TTC549 (cell line): ENCODE measurements around the gene KIAA0753.

Source experiments
- FAIRE-seq: peaks from 2 replicates; lab custom pipeline; 2012; peaks lifted over from hg19 to GRCh38; lab: Jason Lieb, UNC

Gene KIAA0753

GRCh38 chr17:6569370-6570285, 70.9 kb downstream of the KIAA0753 start:
- no peak for FAIRE-seq

GRCh38 chr17:6568184-6568758, 72.2 kb downstream of the KIAA0753 start:
- FAIRE-seq, result no peak

- FAIRE-seq, result no peak
Observed at GRCh38 chr17:6567528-6568183, 72.9 kb downstream of the KIAA0753 start.

- FAIRE-seq, result no peak
Observed at GRCh38 chr17:6561446-6561845, 79.1 kb downstream of the KIAA0753 start.

GRCh38 chr17:6560496-6560895, 80.0 kb downstream of the KIAA0753 start:
- no peak for FAIRE-seq

- FAIRE-seq, result no peak
Observed at GRCh38 chr17:6559753-6560215, 80.7 kb downstream of the KIAA0753 start.

GRCh38 chr17:6558932-6559752, 81.4 kb downstream of the KIAA0753 start:
- no peak for FAIRE-seq

- no peak for FAIRE-seq
Observed at GRCh38 chr17:6558276-6558675, 82.2 kb downstream of the KIAA0753 start.

DNA sequence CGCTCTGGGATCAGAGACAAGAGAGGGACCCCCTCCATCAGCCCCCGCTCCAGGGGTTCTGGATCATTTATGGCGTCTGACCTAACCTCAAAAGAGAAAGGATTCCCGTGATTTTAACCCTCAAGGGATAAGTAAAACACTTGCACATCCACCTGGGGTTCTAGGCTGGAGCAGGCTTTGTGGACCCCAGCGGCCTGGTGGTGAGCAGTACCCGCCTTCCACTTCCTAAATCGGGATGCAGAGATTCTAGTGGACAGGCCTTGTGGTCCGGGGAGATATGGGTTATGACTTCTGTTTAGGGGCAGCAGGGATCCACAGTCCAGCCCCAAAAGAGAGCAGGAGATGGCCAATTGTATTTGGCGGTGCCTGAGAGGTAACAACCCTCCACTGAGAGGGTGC, 83.5 kb downstream of the KIAA0753 start:
- no peak for FAIRE-seq

- no peak for FAIRE-seq
Observed at GRCh38 chr17:6556121-6557039, 84.1 kb downstream of the KIAA0753 start, which contains the start of gene PITPNM3. PITPNM3 (minus strand) TSS chr17:6556555; CDS start chr17:6556406, 149 bp downstream.

GRCh38 chr17:6555331-6556120, 85.0 kb downstream of the KIAA0753 start:
- no peak for FAIRE-seq

DNA sequence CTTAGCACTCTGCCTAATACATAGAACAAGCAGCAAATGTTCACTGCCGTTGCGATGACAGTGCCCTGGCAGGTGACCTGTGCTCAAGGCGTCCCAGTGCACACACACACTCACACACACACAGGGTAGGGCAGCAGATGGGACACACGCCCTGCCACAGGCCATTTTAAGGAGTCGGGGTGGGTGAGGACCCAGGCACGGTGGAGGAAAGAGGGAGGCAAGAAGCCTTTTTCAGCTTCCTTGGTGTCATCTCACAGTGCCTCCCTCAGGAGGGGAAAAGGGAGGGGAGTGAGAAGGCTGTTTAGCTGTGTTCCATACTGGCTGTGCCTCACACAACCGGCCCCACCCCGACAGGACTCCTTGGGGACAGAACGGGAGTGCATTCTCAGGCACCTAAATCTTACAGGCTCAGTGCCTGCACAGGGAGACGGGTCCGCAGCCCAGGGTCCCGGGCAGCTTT, 85.6 kb downstream of the KIAA0753 start:
- no peak for FAIRE-seq

DNA sequence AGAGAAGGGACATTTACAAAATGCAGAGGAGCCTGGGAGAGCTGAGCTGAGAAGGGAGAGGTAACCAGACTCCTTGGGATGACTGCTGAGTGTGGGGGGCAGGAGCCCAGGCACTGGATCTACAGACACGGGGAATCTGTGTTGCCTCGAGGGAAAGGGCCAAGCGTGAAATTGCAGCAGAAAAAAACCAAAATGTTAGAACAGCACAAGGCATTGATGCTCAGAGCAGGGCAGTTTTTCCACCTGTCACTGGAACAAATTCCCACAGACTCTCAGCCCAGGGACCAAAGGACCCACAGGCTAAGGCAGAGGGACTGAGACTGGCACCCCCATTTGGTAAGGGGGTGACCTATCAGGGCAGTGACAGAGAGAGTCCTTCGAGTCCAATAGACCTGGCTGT, 86.2 kb downstream of the KIAA0753 start:
- FAIRE-seq, result no peak

DNA sequence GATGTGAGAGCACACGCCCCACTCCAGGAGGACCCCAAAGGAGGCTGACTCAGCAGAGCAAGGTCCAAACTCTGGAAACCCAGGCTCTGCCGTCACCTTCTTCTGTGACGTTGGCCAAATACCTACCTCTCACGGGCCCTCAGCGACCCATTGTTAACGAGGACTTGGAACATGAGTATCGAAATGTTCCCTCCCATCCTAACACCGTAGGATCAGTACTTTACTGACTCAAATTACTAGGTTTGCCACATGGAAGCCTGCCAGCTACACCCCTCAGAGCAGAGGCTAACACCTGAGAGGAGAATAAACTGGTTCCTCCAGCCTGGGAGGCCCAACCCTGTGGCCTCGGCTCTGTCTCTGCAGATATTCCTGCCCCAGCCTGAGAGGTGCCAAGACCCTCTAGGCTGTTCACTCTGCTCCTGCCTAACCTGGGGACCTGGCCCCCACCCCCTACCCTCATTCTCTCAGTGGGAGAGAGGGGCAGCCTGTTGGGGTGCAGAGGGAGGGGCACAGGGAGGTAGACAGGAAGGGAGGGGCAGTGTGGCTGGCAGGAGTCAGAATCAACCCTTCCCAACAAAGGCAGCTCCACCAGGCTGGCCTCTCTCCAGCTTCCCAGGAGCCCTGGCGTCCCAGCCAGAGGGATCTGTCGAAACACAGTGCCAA, 88.5 kb downstream of the KIAA0753 start:
- FAIRE-seq, result no peak

GRCh38 chr17:6551356-6551755, 89.2 kb downstream of the KIAA0753 start:
- FAIRE-seq, result no peak

DNA sequence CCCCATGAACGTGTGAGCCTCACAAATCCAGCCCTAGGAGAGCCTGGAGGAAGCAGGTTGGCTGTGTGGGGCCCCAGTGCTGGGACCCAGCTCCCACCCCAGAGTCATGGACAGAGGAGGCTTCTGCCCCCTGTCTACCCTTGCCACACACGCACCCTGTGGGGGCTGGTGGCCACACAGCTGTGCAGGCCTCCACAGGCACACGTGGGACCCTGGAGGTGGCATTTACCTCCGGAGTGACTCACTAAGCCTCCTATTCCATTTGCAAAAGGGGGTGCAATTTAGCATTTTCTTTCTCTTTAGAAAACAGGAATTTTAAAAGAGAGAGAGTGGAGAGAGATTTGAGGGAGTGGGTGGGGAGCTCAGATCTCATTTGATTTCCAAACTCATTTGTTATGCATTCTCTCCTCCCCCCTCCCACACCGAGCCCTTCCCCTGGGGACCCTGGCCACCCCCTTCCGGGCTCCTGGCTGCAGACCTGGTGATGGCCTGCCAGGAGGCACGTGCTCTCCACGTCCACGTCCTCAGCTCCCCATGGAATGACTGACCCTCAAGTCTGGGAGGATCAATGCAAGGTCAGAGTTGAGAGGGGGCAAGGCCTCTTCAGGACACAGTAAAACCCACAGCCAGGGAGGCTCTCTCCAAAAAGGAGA, 91.0 kb downstream of the KIAA0753 start:
- FAIRE-seq, result no peak

GRCh38 chr17:6548578-6549330, 91.8 kb downstream of the KIAA0753 start:
- FAIRE-seq, result no peak

DNA sequence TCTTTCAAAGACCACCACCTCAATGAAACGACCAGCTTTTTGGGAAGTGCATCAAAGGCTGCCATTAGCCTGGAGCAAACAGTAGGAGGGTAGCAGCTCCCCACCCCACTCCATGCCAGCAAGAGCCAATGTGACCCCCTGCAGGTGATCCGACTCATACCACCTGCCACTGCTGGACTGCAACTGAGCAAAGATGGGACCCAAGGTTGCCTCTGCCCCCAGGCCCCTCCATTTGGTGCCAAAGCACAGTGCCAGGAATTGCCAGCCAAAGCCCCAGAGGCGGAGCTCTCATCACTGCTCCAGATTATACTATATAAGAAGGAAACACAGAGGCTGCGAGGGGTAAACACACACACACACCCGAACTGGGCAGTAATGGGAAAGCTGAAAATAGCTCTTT, 92.5 kb downstream of the KIAA0753 start:
- FAIRE-seq, result no peak
